ENCODE results near the gene PCNX4.
A peak's percentile ranks its signal among the peaks of the same experiment; 100 is the strongest.

PCNX4 gene

GRCh38 chr14:60106339-60106738, 14.6 kb downstream of the PCNX4 start:
- peak; percentile 41 for DNase-seq

- DNase-seq = no peak
Observed at GRCh38 chr14:60107477-60107876, 15.8 kb downstream of the PCNX4 start.

GRCh38 chr14:60111732-60112131, 20.0 kb downstream of the PCNX4 start:
- no peak for DNase-seq

- DNase-seq = no peak
Observed at GRCh38 chr14:60114881-60115280, 23.2 kb downstream of the PCNX4 start.

GRCh38 chr14:60116181-60116580, 24.5 kb downstream of the PCNX4 start:
- DNase-seq = peak; percentile 26

DNA sequence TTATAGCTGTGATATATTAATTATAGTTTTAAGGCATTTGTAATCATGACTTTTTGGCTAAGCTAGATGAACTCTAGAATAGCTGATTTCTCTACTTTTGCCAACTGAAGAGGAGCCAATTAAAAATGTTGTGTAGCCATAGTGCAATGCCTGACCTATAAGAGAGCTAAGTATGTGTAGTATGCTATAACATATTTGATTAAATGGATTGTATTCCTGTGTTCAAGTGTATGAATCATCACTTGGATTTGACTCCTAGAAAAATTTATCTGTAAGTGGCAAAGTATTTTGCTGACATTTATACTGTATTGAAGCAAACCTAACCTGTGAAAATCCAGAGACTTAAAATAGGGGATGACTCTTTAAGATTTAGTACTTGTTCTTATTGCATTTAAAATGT, 34.2 kb downstream of the PCNX4 start:
- DNase-seq = no peak

- no peak for DNase-seq
Observed at GRCh38 chr14:60133487-60133886, 41.8 kb downstream of the PCNX4 start.

DNA sequence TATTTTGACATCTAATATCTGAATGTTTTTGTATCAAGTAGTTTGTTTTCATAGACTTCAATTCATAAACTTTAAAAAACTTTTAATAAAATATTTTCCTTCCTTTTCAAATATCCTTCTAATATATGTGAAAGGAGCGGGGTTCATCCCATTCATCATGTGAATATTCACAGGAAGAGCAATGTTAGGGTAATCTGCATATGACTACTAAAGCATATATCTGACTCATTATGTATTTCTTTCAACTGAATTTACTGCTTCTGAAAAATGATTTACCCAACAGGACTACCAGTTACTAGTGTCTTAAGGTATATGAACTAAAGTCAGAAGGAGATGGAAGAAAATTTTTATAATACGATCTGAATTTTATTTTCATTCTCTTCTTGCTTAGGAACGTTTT, 43.0 kb downstream of the PCNX4 start:
- no peak for DNase-seq

- peak; percentile 94 for DNase-seq
Observed at GRCh38 chr14:60151715-60152114, 60.0 kb downstream of the PCNX4 start.

GRCh38 chr14:60153991-60154390, 62.3 kb downstream of the PCNX4 start:
- no peak for DNase-seq

DNA sequence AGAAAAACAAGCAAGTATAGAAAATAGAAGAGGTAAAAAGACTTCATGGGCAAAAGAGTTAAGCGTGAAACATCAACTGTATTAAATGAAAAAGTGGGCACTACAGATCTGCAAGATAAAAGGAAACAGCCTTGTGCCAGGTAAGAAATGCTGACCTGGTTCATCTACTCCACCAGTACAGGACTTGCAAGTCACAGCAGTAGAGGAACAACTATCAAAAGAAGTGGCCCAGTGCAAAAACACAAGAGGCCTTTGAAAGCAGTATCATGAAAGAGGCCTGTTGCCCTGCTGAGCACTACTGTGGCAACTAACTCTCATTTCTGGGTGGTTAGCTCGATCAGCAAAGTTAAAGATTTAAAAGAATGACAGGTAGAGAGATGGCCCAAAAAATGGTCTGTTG, 62.9 kb downstream of the PCNX4 start:
- no peak for DNase-seq

GRCh38 chr14:60160422-60160821, 68.7 kb downstream of the PCNX4 start:
- no peak for DNase-seq

DNA sequence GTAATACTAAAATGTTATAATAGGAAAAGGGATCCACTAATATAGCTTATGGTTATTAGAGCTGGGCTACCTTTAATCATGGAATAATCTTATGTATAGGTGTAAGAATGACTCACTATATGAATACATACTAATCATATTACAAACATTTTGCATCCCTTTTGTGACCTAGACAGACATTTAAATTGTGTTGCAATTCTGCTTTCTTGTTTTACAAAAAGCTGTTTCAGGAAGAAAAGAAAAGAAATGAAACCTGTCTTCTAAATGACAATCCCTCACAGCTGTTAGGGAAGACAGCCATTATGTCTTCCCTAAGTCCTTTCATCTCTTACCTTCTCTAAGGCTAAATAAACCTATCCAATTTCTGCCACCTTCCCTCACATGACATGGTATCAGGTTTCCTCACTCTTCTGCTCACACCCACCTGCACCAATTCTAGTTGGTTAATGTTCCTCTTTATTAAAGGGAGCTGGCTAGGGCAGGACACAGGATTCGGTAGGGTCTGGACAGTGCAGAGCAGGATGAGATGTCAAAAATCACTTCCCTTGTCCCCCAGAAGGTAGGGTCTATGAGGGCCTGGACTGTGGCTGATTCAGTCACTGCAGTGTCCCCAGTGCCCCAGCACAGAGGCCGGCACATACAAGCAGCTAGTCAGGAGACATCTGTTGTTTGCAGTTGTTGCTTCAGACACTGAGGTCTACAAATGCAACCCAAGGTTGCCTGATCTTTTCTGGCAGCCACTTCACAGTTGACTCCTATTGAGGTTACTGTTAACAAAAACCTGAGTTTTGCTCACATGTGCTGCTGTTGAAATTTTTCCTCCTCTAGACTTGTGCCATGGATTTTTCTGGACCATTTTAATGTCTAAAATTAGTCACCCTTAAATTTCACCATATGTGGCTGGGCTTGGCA, 69.7 kb downstream of the PCNX4 start:
- no peak for DNase-seq

DNA sequence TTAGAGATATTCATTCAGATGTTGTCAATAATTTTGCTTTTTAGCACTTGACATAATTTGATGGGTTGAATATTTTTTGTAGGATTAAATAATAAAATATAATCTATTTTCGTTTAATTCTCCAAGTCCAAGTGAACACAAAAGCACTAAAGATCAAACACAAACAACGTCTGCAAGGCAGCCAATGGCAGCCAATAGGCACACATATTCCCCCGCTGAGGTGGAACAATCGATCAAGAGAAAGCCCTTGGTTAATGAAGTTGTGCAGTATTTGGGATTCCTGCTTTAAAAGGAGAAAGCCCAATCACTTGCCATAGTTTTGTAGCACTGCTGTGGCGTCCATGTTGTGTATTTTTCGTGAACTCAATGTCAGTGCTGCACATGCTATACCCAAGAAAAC, 72.0 kb downstream of the PCNX4 start:
- no peak for DNase-seq

DNA sequence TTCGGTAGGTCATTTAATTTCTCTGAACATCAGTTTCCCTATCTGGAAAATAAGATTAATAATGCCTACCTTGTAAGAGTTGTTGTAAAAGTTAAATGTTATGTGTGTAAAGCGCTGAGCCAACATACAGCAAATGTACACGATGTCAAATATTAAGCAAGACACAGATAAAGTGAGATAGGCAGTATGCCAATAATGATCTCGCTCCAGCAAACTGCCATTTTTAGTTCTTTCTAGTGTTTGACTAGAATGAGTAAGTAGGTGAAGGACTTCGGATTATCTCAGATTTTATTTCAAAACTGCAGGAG, 72.6 kb downstream of the PCNX4 start:
- DNase-seq = no peak

GRCh38 chr14:60164712-60165546, 73.2 kb downstream of the PCNX4 start, which contains the start of gene DHRS7:
Gene DHRS7, minus strand, starts transcription at chr14:60165398. Its CDS starts 89 bp downstream, at chr14:60165309.
- DNase-seq = peak; percentile 86

DNA sequence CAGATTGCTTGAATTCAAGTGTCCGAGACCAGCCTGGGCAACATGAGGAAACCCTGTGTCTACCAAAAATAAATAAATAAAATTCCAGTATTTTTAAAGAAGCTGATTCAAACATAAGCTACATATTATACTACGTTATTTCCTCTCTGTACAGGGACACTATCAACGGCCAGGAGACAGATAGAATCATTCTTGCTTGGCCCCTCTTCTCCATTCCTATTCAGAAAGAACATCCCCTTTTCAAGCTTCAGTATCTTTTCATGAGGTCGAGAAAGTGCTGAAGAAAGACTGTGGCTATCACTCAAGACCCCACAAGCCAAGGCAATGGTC, 73.8 kb downstream of the PCNX4 start:
- no peak for DNase-seq

DNA sequence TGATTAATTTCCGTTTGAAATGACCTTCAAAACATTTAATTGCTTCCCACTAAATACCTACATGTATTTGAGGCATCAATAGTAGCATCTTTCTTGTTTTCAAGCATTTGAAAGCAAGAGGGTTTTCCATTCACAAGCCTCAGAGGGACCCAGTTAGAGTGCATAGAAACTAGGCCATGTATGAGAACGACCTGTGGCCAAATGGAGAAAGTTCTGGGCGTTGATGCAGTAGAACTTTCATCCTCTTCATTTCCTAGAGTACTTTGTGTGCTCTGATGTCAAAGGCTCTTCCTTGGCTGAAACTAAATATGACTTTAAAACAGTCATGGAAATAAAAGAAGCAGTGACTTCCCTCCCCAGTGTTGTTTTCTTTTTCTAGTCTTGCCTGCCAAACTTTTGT, 74.4 kb downstream of the PCNX4 start:
- DNase-seq = no peak

DNA sequence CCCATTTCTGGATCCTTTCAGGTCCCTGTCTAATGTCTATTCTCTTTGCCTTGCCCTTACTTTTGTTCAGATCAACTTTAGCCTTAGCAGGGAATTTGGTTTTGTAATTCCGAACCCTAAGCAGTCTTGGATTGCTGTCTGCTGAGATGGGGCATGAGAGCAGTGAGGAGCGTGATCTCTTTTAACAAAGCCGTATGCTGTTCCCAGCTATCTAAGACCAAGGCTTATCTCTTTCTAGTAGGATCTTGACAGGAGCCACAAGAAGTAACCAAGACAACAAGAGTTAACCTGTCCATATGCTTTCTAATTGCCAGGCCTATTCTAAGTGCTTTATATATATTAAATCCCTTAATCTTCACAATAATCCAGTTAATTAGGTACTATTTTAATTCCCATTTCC, 78.0 kb downstream of the PCNX4 start:
- DNase-seq = no peak

- DNase-seq = no peak
Observed at GRCh38 chr14:60170948-60171347, 79.2 kb downstream of the PCNX4 start.

- DNase-seq = no peak
Observed at GRCh38 chr14:60171690-60172089, 80.0 kb downstream of the PCNX4 start.

- no peak for DNase-seq
Observed at GRCh38 chr14:60174352-60175254, 82.9 kb downstream of the PCNX4 start.

GRCh38 chr14:60175255-60175902, 83.7 kb downstream of the PCNX4 start:
- DNase-seq = peak; percentile 43
